Measurements from ENCODE around the gene NACAD. TPM values are rescaled to one million over a fixed set of nuclear protein-coding genes. Genes with fewer than 3 reads are reported as not detected.

NACAD gene
- total RNA-seq, 2 donors from 2014 or later, result 1.1 to 1.9 TPM

DNA sequence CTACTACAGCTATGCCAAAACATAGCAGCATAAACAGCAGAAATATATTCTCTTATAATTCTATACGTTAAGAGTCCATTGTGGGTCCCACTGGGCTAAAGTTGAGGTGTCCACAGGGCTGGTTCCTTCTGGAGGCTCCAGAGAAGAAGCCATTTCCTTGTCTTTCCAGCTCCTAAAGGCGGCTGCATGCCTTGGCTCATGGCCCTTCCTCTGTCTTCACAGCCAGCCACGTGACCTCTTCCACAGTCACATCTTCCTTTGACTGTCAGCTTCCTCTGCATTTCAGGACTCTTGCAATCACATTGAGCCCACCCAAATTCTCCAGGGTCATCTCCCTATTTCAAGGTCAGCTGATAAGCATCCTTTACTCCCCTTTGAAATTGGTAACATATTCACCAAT, 17.2 kb downstream of the NACAD start:
- ATAC-seq (no peak), DNase-seq (ENCODE audit: low spot score) (peak; percentile 26)
- Mint-ChIP-seq H3K9me3 (no peaks in the 10 kb centered on the region), H3K4me3 (no peak overlapping the region), H3K27me3 (no peaks in the 10 kb centered on the region), H3K27ac (peak overlapping the region in 1 of 2 donors; percentile 85), H3K4me1 (ENCODE audit: low read depth in 2 of 2) (peaks cover 32 to 56% of the 10 kb centered on the region in 2 donors), H3K36me3 (no peaks in the 10 kb centered on the region)

DNA sequence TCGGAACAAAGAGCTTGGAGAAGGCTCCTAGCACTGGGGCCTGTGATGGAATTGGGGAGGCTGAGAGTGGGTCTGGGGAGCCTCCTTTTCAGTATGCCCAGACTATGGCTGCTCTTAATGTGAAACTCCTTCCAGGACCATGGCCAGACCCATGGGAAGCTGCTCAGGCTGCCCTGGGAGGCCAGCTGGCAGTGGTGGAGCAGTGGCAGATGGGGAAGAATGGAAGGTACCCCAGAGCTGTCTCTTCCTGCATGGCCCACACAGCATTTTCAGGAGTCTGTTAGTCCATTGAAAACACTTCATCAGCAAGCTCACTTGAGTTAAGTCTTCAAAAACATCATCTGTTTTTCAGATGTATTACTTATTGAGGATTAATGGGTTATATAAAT, 18.5 kb downstream of the NACAD start:
- no peak overlapping the region for H3K4me3 Mint-ChIP-seq
- H3K4me1 Mint-ChIP-seq (ENCODE audit: low read depth in 2 of 2), result peaks cover 32 to 54% of the 10 kb centered on the region in 2 donors
- ATAC-seq (no peak), DNase-seq (ENCODE audit: low spot score) (peak; percentile 18)
- H3K36me3 Mint-ChIP-seq, result no peaks in the 10 kb centered on the region
- H3K27ac Mint-ChIP-seq, result no peak overlapping the region
- no peaks in the 10 kb centered on the region for H3K9me3 Mint-ChIP-seq
- no peaks in the 10 kb centered on the region for H3K27me3 Mint-ChIP-seq

DNA sequence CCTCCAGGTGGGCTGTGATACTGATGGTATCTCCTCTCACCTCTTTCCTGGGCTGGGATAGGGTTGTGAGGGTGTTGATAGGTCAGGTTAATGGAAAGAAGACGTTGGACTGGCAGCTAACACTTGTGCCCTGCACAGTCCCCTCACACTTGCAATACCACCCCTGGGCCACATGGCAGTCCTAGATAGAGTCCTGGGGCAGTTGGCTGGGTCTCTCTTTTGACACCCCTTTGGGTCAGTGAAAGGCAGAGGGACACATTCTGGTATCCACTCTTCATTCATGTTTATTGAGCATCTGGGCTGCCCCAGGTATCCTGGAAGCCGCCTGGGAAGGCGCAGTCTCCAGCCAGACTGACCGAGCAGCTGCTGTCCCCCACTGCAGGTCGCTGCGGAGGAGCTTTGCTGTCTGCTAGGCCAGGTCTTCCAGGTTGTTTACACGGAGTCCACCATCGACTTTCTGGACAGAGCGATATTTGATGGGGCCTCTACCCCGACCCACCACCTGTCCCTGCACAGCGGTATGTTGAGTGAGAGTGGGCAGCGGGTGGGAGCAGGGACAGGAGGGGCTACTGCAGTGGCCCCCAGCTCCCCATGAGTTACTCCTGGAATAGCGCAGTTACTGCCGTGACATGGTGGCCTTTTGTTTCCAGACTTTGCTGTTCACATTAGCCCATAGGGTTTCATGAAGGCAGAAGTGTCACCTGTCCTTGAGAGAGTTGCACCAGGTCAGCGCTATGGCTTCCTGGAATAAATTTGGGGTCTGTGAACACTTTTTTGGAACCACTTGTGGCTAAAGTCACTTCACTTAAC, 19.1 kb downstream of the NACAD start:
- ATAC-seq (no peak), DNase-seq (ENCODE audit: low spot score) (no peak)
- Mint-ChIP-seq H3K4me3 (no peak overlapping the region), H3K4me1 (ENCODE audit: low read depth in 2 of 2) (peaks cover 27 to 50% of the 10 kb centered on the region in 2 donors), H3K27me3 (no peaks in the 10 kb centered on the region), H3K36me3 (no peaks in the 10 kb centered on the region), H3K27ac (peak overlapping the region in 1 of 2 donors; percentile 75), H3K9me3 (no peaks in the 10 kb centered on the region)

DNA sequence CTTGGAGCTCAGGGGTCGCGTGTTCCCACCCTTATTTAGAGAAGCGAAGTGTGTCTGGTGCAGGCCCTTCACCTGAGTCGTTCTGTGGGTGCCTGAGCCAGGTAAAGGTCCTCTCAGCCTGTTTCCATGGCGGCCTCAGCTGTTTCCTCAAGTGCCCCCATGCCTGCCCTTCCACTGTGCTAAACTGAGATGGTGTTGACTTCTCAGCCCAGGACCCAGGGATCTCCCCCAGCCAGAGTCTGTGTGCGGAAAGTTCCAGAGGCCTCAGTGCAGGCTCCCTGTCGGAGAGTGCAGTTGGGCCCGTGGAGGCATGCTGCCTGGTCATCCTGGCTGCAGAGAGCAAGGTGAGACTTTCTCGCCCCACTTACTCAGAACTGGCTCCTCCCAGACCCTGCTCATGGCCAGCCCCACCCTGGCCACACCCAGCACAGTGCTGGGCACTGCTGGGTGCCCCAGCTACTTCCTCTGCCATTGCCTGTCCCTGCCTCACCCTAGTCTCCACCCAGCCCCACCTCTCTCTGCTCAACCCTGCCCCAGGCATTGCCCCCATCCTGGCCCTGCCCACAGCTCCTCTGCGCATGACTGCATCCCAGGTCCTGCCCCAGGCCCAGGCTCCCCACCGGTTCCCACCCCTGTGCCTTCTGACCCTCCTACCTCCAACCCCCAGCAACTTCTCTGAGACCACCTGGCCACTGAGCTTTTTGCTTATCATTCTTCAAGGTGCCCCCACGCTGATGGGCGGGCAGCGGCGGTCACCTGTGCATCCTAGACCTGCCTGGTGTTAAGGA, 20.3 kb downstream of the NACAD start:
- Mint-ChIP-seq H3K4me3 (no peak overlapping the region), H3K36me3 (peaks cover 4% of the 10 kb centered on the region)

DNA sequence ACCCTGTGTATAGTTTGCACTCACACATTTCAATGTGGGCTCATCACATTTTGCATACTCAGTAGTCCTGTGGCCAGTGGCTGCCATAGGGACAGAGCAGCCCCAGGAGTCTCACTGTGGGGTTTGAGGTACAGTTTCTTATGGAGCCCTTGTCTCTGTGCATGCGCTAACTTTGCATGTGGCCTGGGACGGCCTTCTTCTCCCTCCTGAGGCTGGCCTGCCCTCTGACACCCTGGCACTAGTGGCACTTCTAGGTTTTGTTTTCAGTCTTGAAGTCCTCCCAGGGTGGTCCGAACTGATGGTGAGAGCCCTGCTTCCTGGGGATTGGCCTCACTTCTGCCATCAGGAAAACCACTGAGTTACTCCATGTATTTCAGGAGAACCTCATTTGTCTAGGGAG, 21.2 kb downstream of the NACAD start:
- Mint-ChIP-seq H3K4me3 (no peak overlapping the region), H3K9me3 (no peaks in the 10 kb centered on the region), H3K36me3 (peaks cover 4% of the 10 kb centered on the region), H3K27me3 (no peaks in the 10 kb centered on the region), H3K4me1 (ENCODE audit: low read depth in 2 of 2) (peaks cover 20 to 41% of the 10 kb centered on the region in 2 donors), H3K27ac (peak overlapping the region in 1 of 2 donors; percentile 75)
- ATAC-seq (no peak), DNase-seq (ENCODE audit: low spot score) (no peak)

More for the DNA sequence above, 20.3 kb downstream of the NACAD start:
- H3K27me3 Mint-ChIP-seq, result no peaks in the 10 kb centered on the region
- peaks cover 26 to 46% of the 10 kb centered on the region in 2 donors for H3K4me1 Mint-ChIP-seq (ENCODE audit: low read depth in 2 of 2)
- ATAC-seq (no peak), DNase-seq (ENCODE audit: low spot score) (no peak)
- H3K9me3 Mint-ChIP-seq, result no peaks in the 10 kb centered on the region
- peak overlapping the region in 1 of 2 donors; percentile 75 for H3K27ac Mint-ChIP-seq

DNA sequence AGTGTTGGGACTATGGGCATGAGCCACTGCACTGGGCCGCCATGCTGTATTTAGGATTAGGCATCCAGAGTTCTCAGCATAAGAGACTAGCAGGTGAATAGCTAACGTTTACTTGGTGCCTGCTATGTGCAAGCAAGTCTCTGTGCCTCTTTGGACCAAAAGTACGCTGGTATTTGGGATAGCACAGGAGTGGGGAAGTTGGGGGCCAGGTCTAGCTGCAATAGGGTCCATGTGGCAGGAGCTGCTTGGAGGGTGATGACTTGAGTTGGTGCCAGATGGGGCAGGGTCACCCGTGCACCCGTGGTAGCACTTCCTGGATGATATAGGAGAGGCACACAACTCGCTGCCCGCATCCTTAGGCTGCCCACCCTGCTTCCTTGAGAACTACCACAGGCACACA, 22.4 kb downstream of the NACAD start:
- H3K27ac Mint-ChIP-seq, result no peak overlapping the region
- H3K36me3 Mint-ChIP-seq, result peaks cover 4% of the 10 kb centered on the region
- DNase-seq (ENCODE audit: low spot score), result no peak
- H3K9me3 Mint-ChIP-seq, result no peaks in the 10 kb centered on the region
- ATAC-seq, result no peak
- no peaks in the 10 kb centered on the region for H3K27me3 Mint-ChIP-seq
- H3K4me1 Mint-ChIP-seq (ENCODE audit: low read depth in 2 of 2), result peaks cover 21 to 40% of the 10 kb centered on the region in 2 donors
- H3K4me3 Mint-ChIP-seq, result no peak overlapping the region

DNA sequence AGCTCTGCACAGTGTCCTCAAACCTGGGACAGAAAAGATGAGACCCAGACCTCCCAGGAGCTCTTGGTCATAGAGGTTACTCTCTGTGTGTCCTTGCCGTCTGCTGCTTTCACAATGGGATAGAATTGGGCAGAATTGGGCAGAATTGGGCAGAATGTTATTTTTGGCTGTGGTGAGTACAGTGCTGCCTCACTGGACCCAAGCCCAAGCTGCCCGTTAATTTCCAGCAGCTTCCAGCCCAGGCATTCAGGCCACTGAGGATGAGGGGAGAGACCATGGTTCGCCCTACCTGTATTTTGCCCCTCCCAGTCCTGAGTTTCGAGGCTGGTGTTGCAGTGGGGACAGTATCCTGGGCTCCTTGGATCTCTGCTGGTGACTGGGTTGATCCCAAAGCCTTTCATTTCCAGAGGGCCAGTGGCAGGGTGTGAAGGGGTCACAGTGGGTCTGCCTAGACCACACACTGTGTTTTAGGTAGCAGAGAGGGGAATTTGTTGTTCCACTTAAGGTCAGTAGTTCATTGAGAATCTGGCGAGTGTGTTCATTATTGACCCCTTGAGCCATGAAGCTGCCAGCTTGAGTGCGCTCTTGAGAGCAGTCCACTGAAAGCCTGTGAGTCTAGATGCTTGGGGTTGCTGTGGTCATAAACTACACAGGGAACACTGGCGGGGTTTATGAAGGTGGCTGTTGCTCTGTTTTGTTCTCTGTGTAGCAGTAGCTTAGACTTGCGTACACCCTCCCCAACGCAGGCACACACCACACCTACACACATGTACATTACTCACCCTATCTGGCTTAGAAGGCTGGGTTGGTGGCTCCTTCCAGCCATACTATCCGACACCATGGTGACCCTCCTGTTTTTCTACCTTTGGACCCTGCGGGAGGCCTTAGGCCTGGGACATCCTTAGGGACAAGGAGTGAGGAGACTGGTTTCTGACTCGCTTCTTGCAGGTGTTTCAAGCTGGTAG, 23.5 kb downstream of the NACAD start:
- H3K27me3 Mint-ChIP-seq, result no peaks in the 10 kb centered on the region
- no peaks in the 10 kb centered on the region for H3K9me3 Mint-ChIP-seq
- H3K27ac Mint-ChIP-seq, result peak overlapping the region in 1 of 2 donors; percentile 44
- peaks cover 9% of the 10 kb centered on the region for H3K36me3 Mint-ChIP-seq
- ATAC-seq (no peak), DNase-seq (ENCODE audit: low spot score) (no peak)
- no peak overlapping the region for H3K4me3 Mint-ChIP-seq
- peaks cover 32 to 49% of the 10 kb centered on the region in 2 donors for H3K4me1 Mint-ChIP-seq (ENCODE audit: low read depth in 2 of 2)

DNA sequence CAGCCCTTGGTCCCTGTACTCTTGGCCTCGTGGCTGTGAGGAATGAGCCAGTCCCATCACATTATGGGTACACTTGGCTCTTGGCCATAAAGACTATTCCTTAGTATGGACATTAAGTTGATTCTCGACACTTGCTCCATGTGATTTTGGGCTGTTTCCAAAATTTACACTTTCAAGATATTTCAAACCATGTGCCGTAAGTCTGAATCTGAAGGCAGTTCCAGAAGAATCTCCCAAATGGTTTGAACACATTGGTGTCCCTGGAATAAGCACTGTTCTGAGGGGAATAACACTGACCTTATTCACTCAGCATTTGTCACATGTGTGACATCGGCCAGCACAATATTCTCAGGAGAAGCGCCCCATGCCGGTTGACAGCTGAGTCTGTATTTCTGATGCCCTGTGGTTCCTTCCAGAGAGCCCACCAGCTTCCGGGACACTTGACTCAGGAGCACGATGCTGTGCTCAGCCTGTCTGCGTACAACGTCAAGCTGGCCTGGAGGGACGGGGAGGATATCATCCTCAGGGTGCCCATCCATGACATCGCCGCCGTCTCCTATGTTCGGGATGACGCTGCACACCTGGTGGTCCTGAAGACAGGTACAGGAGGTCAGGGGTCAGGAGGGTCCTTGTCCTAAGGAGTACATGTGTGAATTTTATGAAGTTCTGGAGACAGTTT, 24.6 kb downstream of the NACAD start:
- Mint-ChIP-seq H3K4me3 (no peak overlapping the region), H3K4me1 (ENCODE audit: low read depth in 2 of 2) (peaks cover 36 to 49% of the 10 kb centered on the region in 2 donors), H3K9me3 (no peaks in the 10 kb centered on the region), H3K27ac (peak overlapping the region; percentile 31 to 67), H3K27me3 (no peaks in the 10 kb centered on the region), H3K36me3 (peaks cover 11% of the 10 kb centered on the region)
- DNase-seq (ENCODE audit: low spot score), result no peak
- no peak for ATAC-seq

DNA sequence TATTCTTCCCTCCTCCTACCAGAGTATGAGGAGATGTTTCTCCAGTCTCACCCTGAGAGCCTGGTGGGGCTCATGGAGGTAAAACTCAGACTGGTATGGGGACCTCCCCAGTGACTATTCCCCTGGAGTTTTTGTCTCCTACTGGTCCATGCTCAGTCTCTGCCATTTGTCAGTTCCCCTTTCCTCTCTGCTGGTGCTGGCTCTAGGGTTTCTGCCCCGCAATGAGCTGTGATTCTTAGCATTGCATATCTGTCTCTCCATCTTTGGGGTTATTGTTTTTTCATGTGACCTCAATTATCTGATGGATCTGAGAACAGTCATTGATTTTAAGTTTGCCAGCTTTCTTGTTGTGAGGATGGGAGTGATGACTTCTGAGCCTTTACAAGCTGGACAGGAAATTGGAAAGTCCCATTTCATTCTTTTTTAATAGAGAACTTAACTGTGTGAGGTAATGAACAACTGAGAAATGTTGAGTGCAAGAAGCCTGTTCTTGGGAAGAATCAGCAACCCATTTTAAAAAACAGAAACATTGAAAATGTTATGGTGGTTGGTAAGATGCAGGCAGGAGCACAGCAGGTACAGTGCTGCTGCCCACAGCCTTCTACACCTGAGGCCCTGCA, 26.9 kb downstream of the NACAD start:
- DNase-seq (ENCODE audit: low spot score) (no peak), ATAC-seq (no peak)
- H3K27me3 Mint-ChIP-seq, result no peaks in the 10 kb centered on the region
- no peak overlapping the region for H3K4me3 Mint-ChIP-seq
- peaks cover 11% of the 10 kb centered on the region for H3K36me3 Mint-ChIP-seq
- H3K27ac Mint-ChIP-seq, result peak overlapping the region; percentile 22 to 67
- peaks cover 52 to 53% of the 10 kb centered on the region in 2 donors for H3K4me1 Mint-ChIP-seq (ENCODE audit: low read depth in 2 of 2)
- no peaks in the 10 kb centered on the region for H3K9me3 Mint-ChIP-seq

DNA sequence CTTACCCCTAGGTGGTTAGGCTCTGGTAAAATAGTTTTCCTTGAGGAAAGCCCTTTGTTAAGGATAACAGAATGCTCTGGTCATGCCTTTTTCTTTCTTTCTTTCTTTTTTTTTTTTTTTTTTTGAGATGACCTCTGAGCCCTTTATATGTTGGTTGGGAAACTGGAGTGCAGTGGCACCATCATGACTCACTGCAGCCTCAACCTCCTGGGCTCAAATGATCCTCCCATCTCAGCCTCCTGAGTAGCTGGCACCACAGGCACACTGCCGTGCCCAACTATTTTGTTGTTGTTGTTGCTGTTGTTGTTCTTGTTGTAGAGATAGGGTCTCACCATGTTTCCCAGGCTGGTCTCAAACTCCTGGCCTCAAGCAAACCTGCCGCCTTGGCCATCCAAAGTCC, 27.4 kb downstream of the NACAD start:
- Mint-ChIP-seq H3K27ac (peak overlapping the region; percentile 22 to 67), H3K4me1 (ENCODE audit: low read depth in 2 of 2) (peaks cover 51 to 53% of the 10 kb centered on the region in 2 donors), H3K9me3 (no peaks in the 10 kb centered on the region), H3K36me3 (peaks cover 11% of the 10 kb centered on the region), H3K27me3 (no peaks in the 10 kb centered on the region), H3K4me3 (no peak overlapping the region)
- ATAC-seq (no peak), DNase-seq (ENCODE audit: low spot score) (no peak)

DNA sequence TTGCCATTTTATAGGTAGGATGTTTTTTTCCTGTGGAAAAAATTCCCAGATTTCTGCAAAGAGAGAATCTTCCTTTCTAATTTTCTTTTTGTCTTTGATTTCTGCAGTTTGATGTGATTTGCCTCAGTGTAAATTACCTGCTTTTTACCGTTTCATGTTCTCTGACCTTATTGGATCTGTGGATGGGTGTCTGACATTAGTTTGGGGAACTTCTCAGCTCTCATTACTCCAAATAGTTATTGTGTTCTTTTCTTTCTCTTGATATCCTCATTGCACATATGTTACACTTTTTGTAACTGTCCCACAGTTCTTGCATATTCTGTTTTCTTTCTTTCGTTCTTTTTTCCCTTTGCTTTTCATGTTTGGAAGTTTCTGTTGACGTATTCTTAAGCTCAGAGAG, 28.5 kb downstream of the NACAD start:
- Mint-ChIP-seq H3K36me3 (peaks cover 11% of the 10 kb centered on the region), H3K27me3 (no peaks in the 10 kb centered on the region)

DNA sequence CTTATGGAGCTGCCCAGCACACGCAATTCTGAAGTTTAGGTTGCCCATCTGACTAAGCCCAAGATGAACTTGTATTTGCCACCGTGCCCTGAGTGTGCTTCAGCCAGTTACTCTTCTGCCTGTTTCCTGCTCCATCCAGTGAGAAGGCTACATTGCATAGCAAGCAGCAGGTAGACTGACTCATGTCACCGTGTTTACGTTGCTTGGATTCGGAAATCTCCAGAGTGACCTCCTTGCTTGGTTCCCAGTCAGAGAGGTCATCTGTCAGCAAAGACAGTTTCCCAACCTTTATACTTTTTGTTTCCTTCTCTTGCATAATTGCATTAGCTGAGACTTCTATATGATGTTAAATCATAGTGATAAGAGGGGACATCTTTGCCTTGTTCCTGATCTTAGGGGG, 30.9 kb downstream of the NACAD start:
- no peak for DNase-seq (ENCODE audit: low spot score)
- no peak for ATAC-seq
- Mint-ChIP-seq H3K27ac (peak overlapping the region; percentile 34 to 72), H3K9me3 (no peaks in the 10 kb centered on the region), H3K4me1 (ENCODE audit: low read depth in 2 of 2) (peaks cover 48 to 59% of the 10 kb centered on the region in 2 donors), H3K4me3 (no peak overlapping the region), H3K36me3 (peaks cover 7% of the 10 kb centered on the region), H3K27me3 (no peaks in the 10 kb centered on the region)

More for the DNA sequence above, 28.5 kb downstream of the NACAD start:
- peaks cover 48 to 51% of the 10 kb centered on the region in 2 donors for H3K4me1 Mint-ChIP-seq (ENCODE audit: low read depth in 2 of 2)
- H3K27ac Mint-ChIP-seq, result peak overlapping the region; percentile 22 to 67
- H3K9me3 Mint-ChIP-seq, result no peaks in the 10 kb centered on the region
- H3K4me3 Mint-ChIP-seq, result no peak overlapping the region
- no peak for DNase-seq (ENCODE audit: low spot score)
- ATAC-seq, result no peak

All from natural killer cell treated with Interleukin-12 subunit alpha and Interleukin-12 subunit beta and Interleukin-15 and Interleukin-18, amount 100 ng/mL, for 72 hours (primary cell).